DMS153 treated with DMSO at 0.1 percent for 48 hours (cell line): Measurements from ENCODE around the gene LRRC38.
"Not testable (repeated sequence)": the region's sequence is repeated elsewhere in the genome, so short reads cannot be mapped to it uniquely, and the experiment has no call there.

Source experiments
- DNase-seq: peaks from one replicate; lab custom pipeline; 2025; ENCODE audit not compliant: unreplicated experiment; lab: John Stamatoyannopoulos, UW

LRRC38 gene

GRCh38 chr1:13469343-13469742 lies 44.5 kb downstream of the LRRC38 start:
- no peak for DNase-seq

- no peak for DNase-seq
Measured at GRCh38 chr1:13465515-13465914, 48.3 kb downstream of the LRRC38 start.

GRCh38 chr1:13462682-13463081 lies 51.1 kb downstream of the LRRC38 start:
- DNase-seq: no peak

- no peak for DNase-seq
Measured at GRCh38 chr1:13461977-13462376, 51.8 kb downstream of the LRRC38 start.

- DNase-seq: no peak
Measured at GRCh38 chr1:13456904-13457532, 56.8 kb downstream of the LRRC38 start.

- DNase-seq: no peak
Measured at GRCh38 chr1:13451399-13451965, 62.3 kb downstream of the LRRC38 start.

- no peak for DNase-seq
Measured at GRCh38 chr1:13450204-13450603, 63.6 kb downstream of the LRRC38 start.

- DNase-seq: no peak
Measured at GRCh38 chr1:13443335-13443979, 70.3 kb downstream of the LRRC38 start.

GRCh38 chr1:13439104-13439783 lies 74.6 kb downstream of the LRRC38 start:
- DNase-seq: not testable (repeated sequence)

GRCh38 chr1:13435458-13435857 lies 78.3 kb downstream of the LRRC38 start:
- no peak for DNase-seq

- DNase-seq: not testable (repeated sequence)
Measured at GRCh38 chr1:13433694-13434358, 80.0 kb downstream of the LRRC38 start.

- no peak for DNase-seq
Measured at GRCh38 chr1:13432251-13432650, 81.6 kb downstream of the LRRC38 start.

- no peak for DNase-seq
Measured at GRCh38 chr1:13430495-13430894, 83.3 kb downstream of the LRRC38 start.
